CD4-positive, alpha-beta T cell treated with Interleukin-6 for 4 hours (primary cell): ENCODE data around the gene GDPD5.
A peak's percentile ranks its signal among the peaks of the same experiment; 100 is the strongest.

Source experiments
- DNase-seq: peaks from one replicate; pipeline ENCODE4 v3.0.0-alpha.2; 2020; ENCODE audit warnings: mixed read lengths

The GDPD5 gene

GRCh38 chr11:75534259-75535069 lies 8.7 kb upstream of the GDPD5 start:
- DNase-seq, result no peak

- DNase-seq, result no peak
Observed at GRCh38 chr11:75533896-75534258, 8.1 kb upstream of the GDPD5 start.

GRCh38 chr11:75532200-75533048 lies 6.7 kb upstream of the GDPD5 start:
- peak; percentile 87 for DNase-seq

GRCh38 chr11:75531325-75531724 lies 5.6 kb upstream of the GDPD5 start:
- no peak for DNase-seq

GRCh38 chr11:75530577-75530976 lies 4.8 kb upstream of the GDPD5 start:
- no peak for DNase-seq

GRCh38 chr11:75527938-75528735 lies 2.4 kb upstream of the GDPD5 start:
- DNase-seq, result no peak

GRCh38 chr11:75527130-75527529 lies 1.4 kb upstream of the GDPD5 start:
- DNase-seq, result no peak

- DNase-seq, result no peak
Observed at GRCh38 chr11:75526192-75526541, 426 bp upstream of the GDPD5 start.

- peak; percentile 50 for DNase-seq
Observed at GRCh38 chr11:75524665-75525432, 892 bp downstream of the GDPD5 start.

- DNase-seq, result no peak
Observed at GRCh38 chr11:75523811-75524664, 1.7 kb downstream of the GDPD5 start.

GRCh38 chr11:75523189-75523588 lies 2.6 kb downstream of the GDPD5 start:
- DNase-seq, result no peak

- DNase-seq, result no peak
Observed at GRCh38 chr11:75522286-75523044, 3.3 kb downstream of the GDPD5 start.

GRCh38 chr11:75520688-75521087 lies 5.1 kb downstream of the GDPD5 start:
- DNase-seq, result no peak

GRCh38 chr11:75518771-75519653 lies 6.7 kb downstream of the GDPD5 start:
- no peak for DNase-seq

GRCh38 chr11:75518204-75518549 lies 7.6 kb downstream of the GDPD5 start:
- DNase-seq, result no peak

- DNase-seq, result no peak
Observed at GRCh38 chr11:75516886-75517285, 8.9 kb downstream of the GDPD5 start.

- no peak for DNase-seq
Observed at GRCh38 chr11:75516140-75516539, 9.6 kb downstream of the GDPD5 start.

- no peak for DNase-seq
Observed at GRCh38 chr11:75514596-75514995, 11.1 kb downstream of the GDPD5 start.

GRCh38 chr11:75513250-75513649 lies 12.5 kb downstream of the GDPD5 start:
- no peak for DNase-seq

- DNase-seq, result no peak
Observed at GRCh38 chr11:75510723-75511019, 15.1 kb downstream of the GDPD5 start.
